ENCODE measurements around the gene ENSA. TPM values are rescaled to one million over a fixed set of nuclear protein-coding genes. Genes with fewer than 3 reads are reported as not detected.

The ENSA gene
- polyA plus RNA-seq, 1 donor (not counting 4 experiments of a cell fraction or from before 2014, with no cell fraction given): 102 TPM

GRCh38 chr1:150576367-150576711, 53.1 kb downstream of the ENSA start:
- TF ChIP-seq EZH2 (IDR thresholded peaks at IDR 0.05; ENCODE audit: low read length) (no peak), CTCF (optimal IDR thresholded peaks at IDR 0.05 in 1 of 3, IDR thresholded peaks at IDR 0.05 in 1 of 3, conservative IDR thresholded peaks at IDR 0.05 in 1 of 3; ENCODE audit: extremely low read depth in 1 of 3, insufficient read depth in 2 of 3, low read length in 3 of 3) (no peak)
- H3K79me2 ChIP-seq (ENCODE audit: control insufficient read depth, insufficient read depth, low read length): peaks cover 67% of the 10 kb centered on the region
- H2AFZ ChIP-seq (ENCODE audit: control insufficient read depth, low read length): no peak overlapping the region
- peak overlapping the region; percentile 99 for H3K9ac ChIP-seq (ENCODE audit: control insufficient read depth, extremely low read depth, insufficient read depth, low read length)
- peak overlapping the region; percentile 90 to 98 (median 97) for H3K4me3 ChIP-seq (ENCODE audit: control insufficient read depth in 2 of 3, extremely low read depth in 1 of 3, insufficient read depth in 2 of 3, low read depth in 1 of 3, low read length in 3 of 3)
- dilution Hi-C loops (cut with MboI; ENCODE audit: extremely low pct_ligation_motif_present, low sequenced_read_pairs): no loop called here
- peaks cover 39% of the 10 kb centered on the region for H3K4me1 ChIP-seq (ENCODE audit: control insufficient read depth, extremely low read depth, insufficient read depth, low read length)
- peak overlapping the region; percentile 99 for H3K4me2 ChIP-seq (ENCODE audit: control insufficient read depth, extremely low read depth, insufficient read depth, low read depth, low read length)
- H3K27ac ChIP-seq (ENCODE audit: control insufficient read depth, insufficient read depth, low read length): peak overlapping the region; percentile 98
- no peaks in the 10 kb centered on the region for H3K27me3 ChIP-seq (ENCODE audit: control insufficient read depth, extremely low read depth, insufficient read depth, low read length)
- H3K9me1 ChIP-seq (ENCODE audit: control insufficient read depth, extremely low read depth, insufficient read depth, low read length): no peaks in the 10 kb centered on the region
- DNase-seq (ENCODE audit: low read depth, low spot score) (no peak), FAIRE-seq (no peak)
- peaks cover 56% of the 10 kb centered on the region for H4K20me1 ChIP-seq (ENCODE audit: control insufficient read depth, extremely low read depth, insufficient read depth, low read length)
- H3K9me3 ChIP-seq (ENCODE audit: control insufficient read depth, low read depth, low read length): no peaks in the 10 kb centered on the region
- H3K36me3 ChIP-seq (ENCODE audit: control insufficient read depth in 2 of 2, extremely low read depth in 1 of 2, insufficient read depth in 2 of 2, low read length in 2 of 2): peaks cover 24 to 59% of the 10 kb centered on the region in 2 experiments

GRCh38 chr1:150575518-150576366, 53.7 kb downstream of the ENSA start:
- H4K20me1 ChIP-seq (ENCODE audit: control insufficient read depth, extremely low read depth, insufficient read depth, low read length): peaks cover 59% of the 10 kb centered on the region
- peaks cover 67% of the 10 kb centered on the region for H3K79me2 ChIP-seq (ENCODE audit: control insufficient read depth, insufficient read depth, low read length)
- H3K4me1 ChIP-seq (ENCODE audit: control insufficient read depth, extremely low read depth, insufficient read depth, low read length): peaks cover 44% of the 10 kb centered on the region
- peak overlapping the region; percentile 90 to 98 (median 97) for H3K4me3 ChIP-seq (ENCODE audit: control insufficient read depth in 2 of 3, extremely low read depth in 1 of 3, insufficient read depth in 2 of 3, low read depth in 1 of 3, low read length in 3 of 3)
- TF ChIP-seq CTCF (optimal IDR thresholded peaks at IDR 0.05 in 1 of 3, IDR thresholded peaks at IDR 0.05 in 1 of 3, conservative IDR thresholded peaks at IDR 0.05 in 1 of 3; ENCODE audit: extremely low read depth in 1 of 3, insufficient read depth in 2 of 3, low read length in 3 of 3) (no peak), EZH2 (IDR thresholded peaks at IDR 0.05; ENCODE audit: low read length) (no peak)
- no peaks in the 10 kb centered on the region for H3K9me1 ChIP-seq (ENCODE audit: control insufficient read depth, extremely low read depth, insufficient read depth, low read length)
- H3K4me2 ChIP-seq (ENCODE audit: control insufficient read depth, extremely low read depth, insufficient read depth, low read depth, low read length): peak overlapping the region; percentile 99
- no peaks in the 10 kb centered on the region for H3K27me3 ChIP-seq (ENCODE audit: control insufficient read depth, extremely low read depth, insufficient read depth, low read length)
- H3K9me3 ChIP-seq (ENCODE audit: control insufficient read depth, low read depth, low read length): no peaks in the 10 kb centered on the region
- H3K27ac ChIP-seq (ENCODE audit: control insufficient read depth, insufficient read depth, low read length): peak overlapping the region; percentile 98
- H2AFZ ChIP-seq (ENCODE audit: control insufficient read depth, low read length): no peak overlapping the region
- dilution Hi-C loops (cut with MboI; ENCODE audit: extremely low pct_ligation_motif_present, low sequenced_read_pairs): no loop called here
- FAIRE-seq (no peak), DNase-seq (ENCODE audit: low read depth, low spot score) (no peak)
- peak overlapping the region; percentile 99 for H3K9ac ChIP-seq (ENCODE audit: control insufficient read depth, extremely low read depth, insufficient read depth, low read length)
- H3K36me3 ChIP-seq (ENCODE audit: control insufficient read depth in 2 of 2, extremely low read depth in 1 of 2, insufficient read depth in 2 of 2, low read length in 2 of 2): peaks cover 24 to 59% of the 10 kb centered on the region in 2 experiments

All from keratinocyte (primary cell).